MM.1S (cell line): ENCODE measurements around the gene ITGA8.

Experiments
- DNase-seq: peaks from one replicate; pipeline ENCODE4 v3.0.0-alpha.2; 2015
- H2AFZ ChIP-seq: fragments of 300-600 bp; sonication (generic); 2 replicates; pipeline ENCODE4 v1.6.0; 2016; ENCODE audit warnings: antibody characterized with exemption, low read length
- H3F3A ChIP-seq: fragments of 300-600 bp; sonication (generic); 2 replicates; pipeline ENCODE4 v1.6.1; 2016; ENCODE audit warnings: mild to moderate bottlenecking, antibody characterized with exemption, low read length, moderate library complexity, mixed read lengths; ENCODE audit not compliant: insufficient read depth
- H3K27ac ChIP-seq: fragments of 300-600 bp; sonication (generic); 2 replicates; pipeline ENCODE4 v1.5.1; 2016; ENCODE audit warnings: mild to moderate bottlenecking, low read length
- H3K27me3 ChIP-seq: fragments of 300-600 bp; sonication (generic); replicated peaks from 2 replicates; pipeline ENCODE4 v1.6.0; 2016; ENCODE audit warnings: low read length; ENCODE audit not compliant: insufficient read depth
- H3K36me3 ChIP-seq: fragments of 300-600 bp; sonication (generic); replicated peaks from 2 replicates; pipeline ENCODE4 v1.6.1; 2016; ENCODE audit warnings: mild to moderate bottlenecking, low read length, mixed read lengths; ENCODE audit not compliant: insufficient read depth
- H3K4me1 ChIP-seq: fragments of 300-600 bp; sonication (generic); 2 replicates; pipeline ENCODE4 v1.6.1; 2016; ENCODE audit warnings: low read length, mixed read lengths
- H3K4me2 ChIP-seq: fragments of 300-600 bp; sonication (generic); 2 replicates; pipeline ENCODE4 v1.6.0; 2016; ENCODE audit warnings: low read depth, low read length
- H3K4me3 ChIP-seq: fragments of 300-600 bp; sonication (generic); 2 replicates; pipeline ENCODE4 v1.5.1; 2016; ENCODE audit warnings: low read length, mixed read lengths
- H3K79me2 ChIP-seq: fragments of 300-600 bp; sonication (generic); 2 replicates; pipeline ENCODE4 v1.6.1; 2016; ENCODE audit warnings: mixed run types, low read length, mixed read lengths
- H3K9ac ChIP-seq: fragments of 300-600 bp; sonication (generic); 2 replicates; pipeline ENCODE4 v1.6.1; 2016; ENCODE audit warnings: low read length, mixed read lengths
- H3K9me2 ChIP-seq: fragments of 300-600 bp; sonication (generic); replicated peaks from 2 replicates; pipeline ENCODE4 v1.6.1; 2016; ENCODE audit warnings: mild to moderate bottlenecking, low read length, mixed read lengths; ENCODE audit not compliant: insufficient read depth
- H3K9me3 ChIP-seq: fragments of 300-600 bp; sonication (generic); replicated peaks from 2 replicates; pipeline ENCODE4 v1.6.1; 2016; ENCODE audit warnings: mild to moderate bottlenecking, low read length, mixed read lengths; ENCODE audit not compliant: insufficient read depth
- H4K20me1 ChIP-seq: fragments of 300-600 bp; sonication (generic); 2 replicates; pipeline ENCODE4 v1.6.1; 2016; ENCODE audit warnings: mild to moderate bottlenecking, low read length, moderate library complexity, mixed read lengths; ENCODE audit not compliant: insufficient read depth
- CTCF ChIP-seq: fragments of 300-600 bp; sonication (generic); IDR thresholded peaks from 2 replicates; pipeline ENCODE4 v1.5.1; 2016; ENCODE audit warnings: antibody characterized with exemption, low read length, mixed read lengths
- EZH2 ChIP-seq: fragments of 300-600 bp; sonication (generic); optimal IDR thresholded peaks from 2 replicates; pipeline ENCODE3; 2017; ENCODE audit warnings: low read depth, mild to moderate bottlenecking, antibody characterized with exemption, low read length, mixed read lengths
- EZH2phosphoT487 ChIP-seq: fragments of 300-600 bp; sonication (generic); IDR thresholded peaks from 2 replicates; pipeline ENCODE4 v1.6.1; 2018; ENCODE audit warnings: antibody characterized with exemption, low read length

Gene ITGA8

GRCh38 chr10:15720635-15721287 lies 1.0 kb upstream of the ITGA8 start:
- Histone ChIP-seq H3K4me2 (peak overlapping the region; percentile 52; the same call in 1 of the 2 replicates), H3K4me3 (peak overlapping the region; percentile 98; the same call in 1 of the 2 replicates), H3K9me2 (no peaks in the 10 kb centered on the region)

GRCh38 chr10:15719049-15719898 lies 448 bp downstream of the ITGA8 start:
- H3F3A ChIP-seq: peaks cover 35% of the 10 kb centered on the region

More at GRCh38 chr10:15720635-15721287, 1.0 kb upstream of the ITGA8 start:
- H3K4me1 ChIP-seq: peaks cover 37% of the 10 kb centered on the region
- peaks cover 45% of the 10 kb centered on the region for H3F3A ChIP-seq
- no peak for DNase-seq
- H3K36me3 ChIP-seq: peaks cover 3% of the 10 kb centered on the region; the same call in 1 of the 2 replicates
- no peaks in the 10 kb centered on the region for H3K27me3 ChIP-seq
- peak overlapping the region; percentile 52; the same call in 1 of the 2 replicates for H3K9ac ChIP-seq
- no peak for TF ChIP-seq CTCF
- TF ChIP-seq EZH2phosphoT487: no peak
- TF ChIP-seq EZH2: no peak
- H4K20me1 ChIP-seq: no peaks in the 10 kb centered on the region
- peak overlapping the region; percentile 91; the same call in 1 of the 2 replicates for H3K27ac ChIP-seq
- 0 out of 2 replicates have a peak overlapping the region, but pooled peaks have one; percentile 39 for H2AFZ ChIP-seq
- peaks cover 39% of the 10 kb centered on the region for H3K79me2 ChIP-seq
- no peaks in the 10 kb centered on the region for H3K9me3 ChIP-seq

GRCh38 chr10:15718694-15719048 lies 1.1 kb downstream of the ITGA8 start:
- H3K27me3 ChIP-seq: no peaks in the 10 kb centered on the region
- H3K79me2 ChIP-seq: peaks cover 60% of the 10 kb centered on the region
- H2AFZ ChIP-seq: peak overlapping the region; percentile 0; the same call in 1 of the 2 replicates
- no peaks in the 10 kb centered on the region for H3K9me3 ChIP-seq
- TF ChIP-seq EZH2phosphoT487 (no peak), CTCF (no peak), EZH2 (no peak)
- no peaks in the 10 kb centered on the region for H3K9me2 ChIP-seq
- H3K9ac ChIP-seq: peak overlapping the region; percentile 97
- H3K36me3 ChIP-seq: peaks cover 5% of the 10 kb centered on the region; the same call in 1 of the 2 replicates
- peak overlapping the region; percentile 91 for H3K27ac ChIP-seq
- H3K4me3 ChIP-seq: peak overlapping the region; percentile 98
- H3K4me1 ChIP-seq: peaks cover 34% of the 10 kb centered on the region
- H4K20me1 ChIP-seq: no peaks in the 10 kb centered on the region
- peak overlapping the region; percentile 66 for H3K4me2 ChIP-seq
- peaks cover 33% of the 10 kb centered on the region for H3F3A ChIP-seq
- DNase-seq: no peak

More at GRCh38 chr10:15719049-15719898, 448 bp downstream of the ITGA8 start:
- Histone ChIP-seq H3K9ac (peak overlapping the region; percentile 97), H3K27me3 (no peaks in the 10 kb centered on the region), H3K4me3 (peak overlapping the region; percentile 98), H3K79me2 (peaks cover 54% of the 10 kb centered on the region), H3K27ac (peak overlapping the region; percentile 91), H2AFZ (peak overlapping the region; percentile 40; the same call in 1 of the 2 replicates), H3K9me3 (no peaks in the 10 kb centered on the region), H4K20me1 (no peaks in the 10 kb centered on the region), H3K9me2 (no peaks in the 10 kb centered on the region), H3K4me2 (peak overlapping the region; percentile 66), H3K4me1 (peaks cover 36% of the 10 kb centered on the region), H3K36me3 (peaks cover 5% of the 10 kb centered on the region; the same call in 1 of the 2 replicates)
- TF ChIP-seq EZH2 (no peak), CTCF (no peak), EZH2phosphoT487 (no peak)
- DNase-seq: peak; percentile 84
